Liver (tissue), 9 donors: Measurements from ENCODE around the gene CROCC2. TPM values are rescaled to one million over a fixed set of nuclear protein-coding genes. Genes with fewer than 3 reads are reported as not detected.

Source experiments
- DNase-seq: peaks from one replicate; pipeline ENCODE4 v3.0.0-alpha.2; 2017; ENCODE audit warnings: low spot score
- H3K27ac ChIP-seq, 2 donors: one replicate each; pipeline ENCODE4 v1.7.0; 2013; ENCODE audit warnings: inconsistent platforms in 2 of 2, low read length in 2 of 2, control low read depth in 1 of 2, low read depth in 1 of 2, mild to moderate bottlenecking in 1 of 2
- H3K27me3 ChIP-seq, 4 donors: one replicate each; pipeline versions ENCODE4 v1.6.1 to v1.7.0; 2013; ENCODE audit warnings: low read length in 3 of 4, inconsistent platforms in 1 of 4, mild to moderate bottlenecking in 1 of 4, moderate library complexity in 1 of 4; ENCODE audit not compliant: control insufficient read depth in 4 of 4, insufficient read depth in 4 of 4
- H3K36me3 ChIP-seq, 4 donors: one replicate each; pipeline versions ENCODE4 v1.6.1 to v1.7.0; 2013; ENCODE audit warnings: low read length in 3 of 4, mild to moderate bottlenecking in 3 of 4, low read depth in 1 of 4, moderate library complexity in 1 of 4; ENCODE audit not compliant: control insufficient read depth in 4 of 4, insufficient read depth in 3 of 4
- H3K4me1 ChIP-seq, 4 donors: one replicate each; pipeline versions ENCODE4 v1.6.1 to v1.7.0; 2013; ENCODE audit warnings: low read length in 3 of 4, mild to moderate bottlenecking in 3 of 4, moderate library complexity in 1 of 4; ENCODE audit not compliant: control insufficient read depth in 4 of 4, insufficient read depth in 4 of 4
- H3K4me3 ChIP-seq, 3 donors: one replicate each; pipeline versions ENCODE4 v1.6.1 to v1.7.0; 2013; ENCODE audit warnings: low read length in 3 of 3, control low read depth in 1 of 3, low read depth in 1 of 3, mild to moderate bottlenecking in 1 of 3
- H3K9ac ChIP-seq, 2 donors: one replicate each; pipeline ENCODE4 v1.7.0; 2013; ENCODE audit warnings: low read length in 2 of 2, mild to moderate bottlenecking in 2 of 2, moderate library complexity in 2 of 2, control low read depth in 1 of 2, low read depth in 1 of 2
- H3K9me3 ChIP-seq, 4 donors: one replicate each; pipeline versions ENCODE4 v1.6.1 to v1.7.0; 2013; ENCODE audit warnings: low read length in 3 of 4; ENCODE audit not compliant: control insufficient read depth in 4 of 4
- ATF3 ChIP-seq: IDR thresholded peaks from 2 replicates; pipeline ENCODE4 v1.6.1; 2016; ENCODE audit warnings: antibody characterized with exemption
- CTCF ChIP-seq: fragments of 150-350 bp; IDR thresholded peaks from 2 replicates; pipeline ENCODE4 v1.5.1; 2017; ENCODE audit warnings: improper control_type of control experiment, low read depth, low read length; ENCODE audit not compliant: missing input control
- EGR1 ChIP-seq, 2 donors: IDR thresholded peaks; 2 replicates each; pipeline ENCODE4 v1.6.1; 2016 to 2018; ENCODE audit warnings: antibody characterized with exemption in 2 of 2, low read depth in 2 of 2
- FOXA1 ChIP-seq: IDR thresholded peaks from 2 replicates; pipeline ENCODE4 v1.6.1; 2016; ENCODE audit warnings: antibody characterized with exemption
- FOXA2 ChIP-seq: IDR thresholded peaks from 2 replicates; pipeline ENCODE4 v1.6.1; 2016; ENCODE audit warnings: antibody characterized with exemption
- GABPA ChIP-seq, 2 donors: IDR thresholded peaks in 1 of 2; conservative IDR thresholded peaks in 1 of 2; 2 replicates each; pipeline ENCODE4 v1.6.1; 2016; ENCODE audit warnings: antibody characterized with exemption in 2 of 2, mild to moderate bottlenecking in 1 of 2, moderate library complexity in 1 of 2
- HNF4A ChIP-seq, 2 donors: conservative IDR thresholded peaks; 2 replicates each; pipeline ENCODE4 v1.6.1; 2016; ENCODE audit warnings: antibody characterized with exemption in 2 of 2, mild to moderate bottlenecking in 2 of 2
- HNF4G ChIP-seq: IDR thresholded peaks from 2 replicates; pipeline ENCODE4 v1.6.1; 2016; ENCODE audit warnings: antibody characterized with exemption
- JUND ChIP-seq, 2 donors: IDR thresholded peaks; 2 replicates each; pipeline ENCODE4 v1.6.1; 2016; ENCODE audit warnings: antibody characterized with exemption in 2 of 2
- MAX ChIP-seq: IDR thresholded peaks from 2 replicates; pipeline ENCODE4 v1.6.1; 2016; ENCODE audit warnings: antibody characterized with exemption
- NR2F2 ChIP-seq: IDR thresholded peaks from 2 replicates; pipeline ENCODE4 v1.6.1; 2016; ENCODE audit warnings: antibody characterized with exemption
- RAD21 ChIP-seq, 2 donors: IDR thresholded peaks; 2 replicates each; pipeline ENCODE4 v1.6.1; 2016; ENCODE audit warnings: antibody characterized with exemption in 2 of 2, mild to moderate bottlenecking in 2 of 2
- REST ChIP-seq: IDR thresholded peaks from 2 replicates; pipeline ENCODE4 v1.6.1; 2016; ENCODE audit warnings: antibody characterized with exemption, mild to moderate bottlenecking
- RXRA ChIP-seq, 2 donors: IDR thresholded peaks; 2 replicates each; pipeline ENCODE4 v1.6.1; 2017 to 2018; ENCODE audit warnings: antibody characterized with exemption in 2 of 2, mild to moderate bottlenecking in 1 of 2
- SP1 ChIP-seq: IDR thresholded peaks from 2 replicates; pipeline ENCODE4 v1.6.1; 2018; ENCODE audit warnings: antibody characterized with exemption, mild to moderate bottlenecking
- TAF1 ChIP-seq: conservative IDR thresholded peaks from 2 replicates; pipeline ENCODE4 v1.6.1; 2016; ENCODE audit warnings: antibody characterized with exemption, mild to moderate bottlenecking
- YY1 ChIP-seq: IDR thresholded peaks from 2 replicates; pipeline ENCODE4 v1.6.1; 2016; ENCODE audit warnings: antibody characterized with exemption, mild to moderate bottlenecking
- ZBTB33 ChIP-seq: IDR thresholded peaks from 2 replicates; pipeline ENCODE4 v1.6.1; 2016; ENCODE audit warnings: antibody characterized with exemption
- WGBS: extraction: QIAGEN DNeasy Blood & Tissue Kit; methylation state at CpG from one replicate; pipeline ENCODE4 v1.1.7; 2013; 5-methylcytosine and 5-hydroxymethylcytosine counted together
- polyA plus RNA-seq, 2 donors: library from polyadenylated mRNA; stranded (reverse) in 1 of 2; unstranded in 1 of 2; fragments of 200-250 nt in 1 of 2; fragments of >200 nt in 1 of 2; fragmentation: Nextera tagmentation in 1 of 2; extraction: Ambion mirVana in 1 of 2; gene quantifications; one replicate each; pipeline versions ENCODE4 v1.2.1 to v1.2.3, GENCODE V29; 2013 to 2015
- total RNA-seq, 2 donors: library from RNA; depleted of rRNA; stranded (reverse); fragments of >200 nt; gene quantifications; one replicate each; pipeline ENCODE4 v1.2.3, GENCODE V29; 2014
- donor health status: healthy.
- donor health status: healthy.
- donor health status: healthy.
- donor health status: healthy.
- donor health status: healthy.

Gene CROCC2
- total and polyA plus RNA-seq, 4 donors, result under 0.01 to 0.13 (median 0.05) TPM

- H3K4me1 ChIP-seq, result peaks cover 19 to 63% (median 50%) of the 10 kb centered on the region in 4 donors
- peaks cover 3 to 17% (median 5%) of the 10 kb centered on the region in 4 donors for H3K36me3 ChIP-seq
- H3K27me3 ChIP-seq, result no peaks in the 10 kb centered on the region
- H3K9ac ChIP-seq, result no peak overlapping the region
- no peak overlapping the region for H3K27ac ChIP-seq
- no peaks in the 10 kb centered on the region for H3K9me3 ChIP-seq
- DNase-seq, result no peak
- WGBS, result 77% methylated on average over 7 of the region's 7 CpGs
- TF ChIP-seq TAF1 (no peak), HNF4G (no peak)
- no peak overlapping the region for H3K4me3 ChIP-seq
Measured at GRCh38 chr2:240879105-240879504, 27.0 kb upstream of the CROCC2 start.

- Histone ChIP-seq H3K27me3 (no peaks in the 10 kb centered on the region), H3K4me1 (peaks cover 11 to 63% (median 49%) of the 10 kb centered on the region in 4 donors), H3K4me3 (no peak overlapping the region), H3K36me3 (peaks cover 5 to 11% (median 7%) of the 10 kb centered on the region in 4 donors), H3K27ac (no peak overlapping the region), H3K9me3 (no peaks in the 10 kb centered on the region), H3K9ac (no peak overlapping the region)
- no peak for DNase-seq
- TF ChIP-seq HNF4G (no peak), HNF4A (conservative IDR thresholded peaks at IDR 0.05) (no peak), YY1 (no peak), CTCF (no peak), RAD21 (IDR thresholded peaks at IDR 0.05) (no peak), TAF1 (no peak), NR2F2 (no peak), ATF3 (no peak), EGR1 (IDR thresholded peaks at IDR 0.05; ENCODE audit: low read depth in 2 of 2) (no peak), MAX (no peak), GABPA (IDR thresholded peaks at IDR 0.05 in 1 of 2, conservative IDR thresholded peaks at IDR 0.05 in 1 of 2) (no peak), FOXA2 (no peak), JUND (IDR thresholded peaks at IDR 0.05) (no peak), FOXA1 (no peak), SP1 (no peak), RXRA (IDR thresholded peaks at IDR 0.05) (no peak), REST (no peak), ZBTB33 (no peak)
- WGBS, result 68% methylated on average over 6 of the region's 6 CpGs
Measured at GRCh38 chr2:240881913-240882312, 24.2 kb upstream of the CROCC2 start.
